B cell (primary cell): ENCODE results near the gene NKG7. TPM values are rescaled to one million over a fixed set of nuclear protein-coding genes. Genes with fewer than 3 reads are reported as not detected.

Experiments
- ATAC-seq: fragments of 200-7000 bp; cut with Tn5 transposase; one replicate; pipeline ENCODE4 v1.10.0; 2021; ENCODE audit warnings: low read depth, mild to moderate bottlenecking, moderate number of reproducible peaks, moderate library complexity
- CTCF ChIA-PET: fragments of 350-600 bp; sonication (Branson Sonifier 250); formaldehyde crosslinking; loops from one replicate; lab custom pipeline; 2021; ENCODE audit warnings: antibody characterized with exemption, inconsistent platforms; lab: Charles Lee
- POLR2A ChIA-PET: fragments of 350-600 bp; sonication (Branson Sonifier 250); formaldehyde crosslinking; loops from one replicate; lab custom pipeline; 2021; ENCODE audit warnings: antibody characterized with exemption; lab: Charles Lee
- DNase-seq: peaks from one replicate; pipeline ENCODE4 v3.0.0; 2013
- H2AFZ ChIP-seq: 2 replicates; pipeline ENCODE4 v1.6.1; 2012; ENCODE audit warnings: mild to moderate bottlenecking, low read depth, low read length; ENCODE audit not compliant: insufficient read depth, poor library complexity, severe bottlenecking
- H3K27ac ChIP-seq, 2 donors: 1 replicate in 1 of 2; 2 replicates in 1 of 2; pipeline ENCODE4 v1.5.1; 2012 to 2013; ENCODE audit warnings: low read length in 2 of 2, mild to moderate bottlenecking in 2 of 2, moderate library complexity in 1 of 2
- H3K27me3 ChIP-seq, 4 experiments: fragments of 200-600 bp in 1 of 4; sonication (generic) in 1 of 4; replicated peaks in 1 of 4; 1 replicate in 2 of 4; 2 replicates in 2 of 4; pipeline versions ENCODE4 v1.6.1 to v1.7.0; 2013 to 2016; ENCODE audit warnings: low read length in 3 of 4, mild to moderate bottlenecking in 2 of 4, mixed read lengths in 1 of 4, moderate library complexity in 1 of 4; ENCODE audit not compliant: insufficient read depth in 4 of 4, control insufficient read depth in 3 of 4; ENCODE audit errors: control extremely low read depth in 1 of 4
- H3K36me3 ChIP-seq, 2 experiments: replicated peaks in 1 of 2; 1 replicate in 1 of 2; 2 replicates in 1 of 2; pipeline versions ENCODE4 v1.6.1 to v1.7.1; 2013; ENCODE audit warnings: low read length in 1 of 2; ENCODE audit not compliant: insufficient read depth in 2 of 2, control insufficient read depth in 1 of 2; ENCODE audit errors: control extremely low read depth in 1 of 2, extremely low read depth in 1 of 2
- H3K4me1 ChIP-seq, 2 donors: fragments of 200-600 bp in 1 of 2; sonication (generic) in 1 of 2; 1 replicate in 1 of 2; 2 replicates in 1 of 2; pipeline versions ENCODE4 v1.5.1 to v1.6.1; 2013 to 2017; ENCODE audit warnings: low read length in 2 of 2; ENCODE audit not compliant: control insufficient read depth in 2 of 2, insufficient read depth in 2 of 2
- H3K4me2 ChIP-seq: replicated peaks from 2 replicates; pipeline ENCODE3; 2012; ENCODE audit warnings: mild to moderate bottlenecking, low read depth, low read length; ENCODE audit not compliant: poor library complexity, severe bottlenecking
- H3K4me3 ChIP-seq, 5 experiments: fragments of 200-600 bp in 1 of 5; sonication (generic) in 1 of 5; 1 replicate in 3 of 5; 2 replicates in 2 of 5; pipeline versions ENCODE4 v1.5.1 to v1.7.0; 2011 to 2016; ENCODE audit warnings: low read length in 4 of 5, mild to moderate bottlenecking in 4 of 5, low read depth in 2 of 5, control low read depth in 1 of 5, moderate library complexity in 1 of 5; ENCODE audit not compliant: insufficient read depth in 1 of 5; ENCODE audit errors: control extremely low read depth in 1 of 5, extremely low read depth in 1 of 5
- H3K79me2 ChIP-seq: fragments of 200-600 bp; sonication (generic); one replicate; pipeline ENCODE4 v1.6.0; 2016; ENCODE audit warnings: low read length; ENCODE audit not compliant: control insufficient read depth, insufficient read depth
- H3K9ac ChIP-seq: fragments of 200-600 bp; sonication (generic); 2 replicates; pipeline ENCODE4 v1.6.1; 2017; ENCODE audit warnings: mild to moderate bottlenecking, low read length, moderate library complexity
- H3K9me3 ChIP-seq, 3 donors: one replicate each; pipeline versions ENCODE4 v1.6.1 to v1.7.1; 2013; ENCODE audit warnings: low read length in 2 of 3; ENCODE audit not compliant: control insufficient read depth in 2 of 3, insufficient read depth in 1 of 3; ENCODE audit errors: control extremely low read depth in 1 of 3
- H4K20me1 ChIP-seq: 2 replicates; pipeline ENCODE4 v1.6.0; 2012; ENCODE audit warnings: mild to moderate bottlenecking, low read length; ENCODE audit not compliant: insufficient read depth, control insufficient read depth, poor library complexity, severe bottlenecking
- H3K27ac Mint-ChIP-seq: one replicate; pipeline ENCODE4 v1.8.0; 2021; ENCODE audit warnings: mixed read lengths
- H3K27me3 Mint-ChIP-seq: one replicate; pipeline ENCODE4 v1.8.0; 2021; ENCODE audit warnings: mixed read lengths
- H3K4me1 Mint-ChIP-seq: one replicate; pipeline ENCODE4 v1.8.0; 2021; ENCODE audit warnings: mixed read lengths
- H3K4me3 Mint-ChIP-seq: one replicate; pipeline ENCODE4 v1.8.0; 2021; ENCODE audit warnings: mixed read lengths
- H3K9me3 Mint-ChIP-seq: one replicate; pipeline ENCODE4 v1.8.0; 2022; ENCODE audit warnings: mixed read lengths; ENCODE audit not compliant: insufficient read depth
- EZH2 ChIP-seq: IDR thresholded peaks from 2 replicates; pipeline ENCODE4 v1.6.1; 2012; ENCODE audit warnings: borderline replicate concordance, low read depth, mild to moderate bottlenecking, moderate library complexity, low read length; ENCODE audit not compliant: insufficient read depth, poor library complexity, severe bottlenecking
- WGBS: methylation state at CpG from one replicate; pipeline ENCODE4 v1.1.5; 2013; ENCODE audit warnings: missing lambda C conversion rate; ENCODE audit not compliant: insufficient coverage; 5-methylcytosine and 5-hydroxymethylcytosine counted together
- intact Hi-C: fragments of 100-400 bp; cut with micrococcal nuclease; formaldehyde crosslinking; loops from one replicate; pipeline ENCODE4 v1.10.0; 2022
- polyA plus RNA-seq: library from polyadenylated mRNA; depleted of rRNA; stranded (reverse); fragments of >200 nt; gene quantifications from 2 replicates; pipeline ENCODE4 v1.2.3, GENCODE V29; 2012
- total RNA-seq, 2 donors: library from RNA; stranded (reverse); fragments of 120-200 nt in 1 of 2; gene quantifications; 1 replicate in 1 of 2; 2 replicates in 1 of 2; pipeline versions ENCODE4 v1.2.3 to v1.2.4, GENCODE V29; 2013 to 2022
- TF ChIP-seq, protein P1 (sequence below): fragments of 200-600 bp; IDR thresholded peaks from one replicate; pipeline ENCODE4 v1.8.0; 2022; ENCODE audit warnings: antibody characterized with exemption, mild to moderate bottlenecking

Gene NKG7
- total and polyA plus RNA-seq, 2 donors (not counting 1 experiment from before 2014, with no cell fraction given), result 1.9 to 6.6 TPM

DNA sequence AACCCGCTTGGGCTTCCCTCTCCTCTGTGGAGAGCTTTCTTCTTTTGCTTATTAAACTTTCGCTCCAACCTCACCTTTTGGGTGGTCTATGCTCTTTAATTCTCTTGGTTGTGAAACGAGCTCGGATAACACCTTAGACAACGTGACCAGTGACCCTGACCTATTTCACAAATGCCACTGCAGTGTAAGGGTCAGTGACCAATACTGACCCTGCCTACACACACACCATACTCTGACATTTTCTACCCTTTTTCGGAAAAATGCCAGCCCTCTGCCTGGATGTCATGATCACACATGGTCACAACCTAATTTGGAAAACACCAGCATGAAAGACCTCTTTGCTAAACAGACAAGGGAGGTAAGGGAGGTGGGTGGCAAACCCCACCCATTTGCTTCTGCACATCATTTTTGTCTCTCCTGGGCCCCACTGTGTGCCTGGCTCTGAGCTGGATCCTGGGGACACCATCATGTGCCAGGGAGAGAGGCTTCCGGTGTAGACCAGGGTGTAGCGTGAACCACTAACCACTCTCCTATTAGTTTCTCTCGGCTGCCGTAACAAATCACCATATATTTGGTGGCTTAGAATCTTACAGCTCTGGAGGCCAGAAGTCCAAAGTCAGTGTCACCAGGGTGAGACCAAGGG, 16.2 kb downstream of the NKG7 start:
- no peaks in the 10 kb centered on the region for H4K20me1 ChIP-seq

DNA sequence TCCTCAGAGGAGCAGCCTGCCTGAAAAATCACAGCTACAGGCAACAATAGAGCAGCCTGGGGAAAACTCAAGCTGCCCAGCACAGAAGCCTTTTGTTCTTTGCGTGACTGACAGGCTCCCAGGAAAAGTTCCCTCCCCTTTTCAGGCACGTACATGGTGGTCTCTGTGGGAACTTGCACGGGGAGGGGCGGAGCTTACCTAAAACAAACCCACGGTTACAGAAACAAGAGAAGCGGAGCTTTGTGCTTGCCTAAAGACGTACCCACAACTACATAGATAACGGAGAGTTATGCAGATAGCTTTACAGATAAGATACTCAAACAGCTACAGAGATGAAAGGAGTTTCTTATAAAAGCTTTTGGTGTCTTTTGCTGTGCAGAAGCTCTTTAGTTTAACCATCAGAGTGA, 17.7 kb downstream of the NKG7 start:
- Histone ChIP-seq H3K27me3 (no peaks in the 10 kb centered on the region), H3K36me3 (peaks cover 0 to 21% of the 10 kb centered on the region in 2 experiments), H3K4me3 (no peak overlapping the region), H3K9ac (no peak overlapping the region), H3K4me1 (no peaks in the 10 kb centered on the region), H2AFZ (no peak overlapping the region), H3K4me2 (no peak overlapping the region), H3K79me2 (peaks cover 9% of the 10 kb centered on the region), H4K20me1 (no peaks in the 10 kb centered on the region), H3K9me3 (no peaks in the 10 kb centered on the region), H3K27ac (no peak overlapping the region)
- Mint-ChIP-seq H3K27ac (no peak overlapping the region), H3K27me3 (no peaks in the 10 kb centered on the region), H3K4me3 (no peak overlapping the region), H3K9me3 (no peaks in the 10 kb centered on the region), H3K4me1 (peaks cover 1% of the 10 kb centered on the region)
- POLR2A ChIA-PET, result no interaction called here
- no peak for ATAC-seq
- WGBS, result 90% methylated on average over 3 of the region's 8 CpGs
- no peak for DNase-seq
- intact Hi-C loops, result no loop called here
- CTCF ChIA-PET, result no interaction called here
- TF ChIP-seq, protein P1, sequence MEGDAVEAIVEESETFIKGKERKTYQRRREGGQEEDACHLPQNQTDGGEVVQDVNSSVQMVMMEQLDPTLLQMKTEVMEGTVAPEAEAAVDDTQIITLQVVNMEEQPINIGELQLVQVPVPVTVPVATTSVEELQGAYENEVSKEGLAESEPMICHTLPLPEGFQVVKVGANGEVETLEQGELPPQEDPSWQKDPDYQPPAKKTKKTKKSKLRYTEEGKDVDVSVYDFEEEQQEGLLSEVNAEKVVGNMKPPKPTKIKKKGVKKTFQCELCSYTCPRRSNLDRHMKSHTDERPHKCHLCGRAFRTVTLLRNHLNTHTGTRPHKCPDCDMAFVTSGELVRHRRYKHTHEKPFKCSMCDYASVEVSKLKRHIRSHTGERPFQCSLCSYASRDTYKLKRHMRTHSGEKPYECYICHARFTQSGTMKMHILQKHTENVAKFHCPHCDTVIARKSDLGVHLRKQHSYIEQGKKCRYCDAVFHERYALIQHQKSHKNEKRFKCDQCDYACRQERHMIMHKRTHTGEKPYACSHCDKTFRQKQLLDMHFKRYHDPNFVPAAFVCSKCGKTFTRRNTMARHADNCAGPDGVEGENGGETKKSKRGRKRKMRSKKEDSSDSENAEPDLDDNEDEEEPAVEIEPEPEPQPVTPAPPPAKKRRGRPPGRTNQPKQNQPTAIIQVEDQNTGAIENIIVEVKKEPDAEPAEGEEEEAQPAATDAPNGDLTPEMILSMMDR, result no peak
- no peak for TF ChIP-seq EZH2

More for the DNA sequence above, 16.2 kb downstream of the NKG7 start:
- Histone ChIP-seq H3K79me2 (peaks cover 9% of the 10 kb centered on the region), H2AFZ (no peak overlapping the region), H3K9ac (no peak overlapping the region), H3K27ac (no peak overlapping the region), H3K4me3 (no peak overlapping the region), H3K4me2 (no peak overlapping the region), H3K9me3 (no peaks in the 10 kb centered on the region), H3K27me3 (no peaks in the 10 kb centered on the region), H3K36me3 (peaks cover 0 to 9% of the 10 kb centered on the region in 2 experiments), H3K4me1 (no peaks in the 10 kb centered on the region)
- TF ChIP-seq, protein P1, result no peak
- no peak for TF ChIP-seq EZH2
- 97% methylated on average over 8 of the region's 10 CpGs for WGBS
- ChIA-PET POLR2A (no interaction called here), CTCF (interaction anchor here (1.4 kb wide), 1 partner anchor 16 kb away, joined by 3 read pairs; no protein-coding TSS in a partner anchor)
- Mint-ChIP-seq H3K27ac (no peak overlapping the region), H3K9me3 (no peaks in the 10 kb centered on the region), H3K4me1 (peaks cover 1% of the 10 kb centered on the region), H3K4me3 (no peak overlapping the region), H3K27me3 (no peaks in the 10 kb centered on the region)
- no peak for DNase-seq
- intact Hi-C loops, result no loop called here
- no peak for ATAC-seq
